ENCODE measurements around the gene HACD4. TPM values are rescaled to one million over a fixed set of nuclear protein-coding genes. Genes with fewer than 3 reads are reported as not detected.

HACD4 gene
- total and polyA plus RNA-seq, 9 of the 15 experiments (the other 6 are each of a cell fraction or from before 2014, with no cell fraction given), result 0.02 TPM; not detected in 8

- no TSS peak for BruUV-seq (replicated peaks)
- DNase-seq (ENCODE audit: extremely low read depth in 1 of 4, low spot score in 3 of 4), result no peak
- Histone ChIP-seq H3K9me3 (replicated peaks; ENCODE audit: control insufficient read depth, insufficient read depth, low read depth, low read length) (no peaks in the 10 kb centered on the region), H3K79me2 (ENCODE audit: control insufficient read depth, insufficient read depth, low read length) (no peaks in the 10 kb centered on the region), H4K20me1 (replicated peaks; ENCODE audit: control insufficient read depth, insufficient read depth, low read length) (no peaks in the 10 kb centered on the region), H3K27ac (ENCODE audit: extremely low read depth, low read depth, low read length) (no peak overlapping the region), H3K9ac (ENCODE audit: insufficient read depth in 1 of 2, low read depth in 2 of 2, low read length in 2 of 2) (no peak overlapping the region), H3K4me2 (ENCODE audit: insufficient read depth, low read length) (no peak overlapping the region), H2AFZ (ENCODE audit: low read depth, low read length) (no peak overlapping the region), H3K4me1 (replicated peaks in 1 of 2; ENCODE audit: control insufficient read depth in 2 of 2, insufficient read depth in 2 of 2, low read length in 2 of 2) (no peaks in the 10 kb centered on the region), H3K4me3 (no peak overlapping the region), H3K9me1 (ENCODE audit: control insufficient read depth, insufficient read depth, low read length) (no peaks in the 10 kb centered on the region), H3K27me3 (ENCODE audit: control insufficient read depth in 2 of 2, insufficient read depth in 2 of 2, low read length in 2 of 2) (no peaks in the 10 kb centered on the region), H3K36me3 (ENCODE audit: control insufficient read depth, insufficient read depth, low read length) (no peaks in the 10 kb centered on the region)
- ChIA-PET POLR2A (no interaction called here), CTCF (ENCODE audit: low intra/inter-chr PET ratio) (no interaction called here)
- WGBS (ENCODE audit: insufficient coverage, low coverage, missing lambda C conversion rate), result no CpG with 5 or more reads among the region's 2 CpGs
- FAIRE-seq, result no peak
- ATAC-seq, result no peak
- intact Hi-C loops (cut with micrococcal nuclease), result no loop called here
- in situ Hi-C loops (cut with MboI), result no loop called here
- TF ChIP-seq RBM17 (IDR thresholded peaks at IDR 0.05; ENCODE audit: borderline replicate concordance, low read depth, low read length) (no peak), STAT5A (IDR thresholded peaks at IDR 0.05; ENCODE audit: borderline replicate concordance, low read length) (no peak), NR2F6 (CRISPR knock-in tag; IDR thresholded peaks at IDR 0.05) (no peak), RFX7 (CRISPR knock-in tag; IDR thresholded peaks at IDR 0.05) (no peak), SMAD2 (IDR thresholded peaks at IDR 0.05; ENCODE audit: low read depth, low read length) (no peak), HNRNPUL1 (IDR thresholded peaks at IDR 0.05; ENCODE audit: low read length) (no peak), HDAC1 (IDR thresholded peaks at IDR 0.05) (no peak), SREBF2 (CRISPR knock-in tag; IDR thresholded peaks at IDR 0.05) (no peak), PCBP2 (IDR thresholded peaks at IDR 0.05; ENCODE audit: low read depth, low read length, poor library complexity, severe bottlenecking) (no peak), NFYB (IDR thresholded peaks at IDR 0.05; ENCODE audit: extremely low read depth, insufficient read length) (no peak), MGA (IDR thresholded peaks at IDR 0.05) (no peak), MED1 (CRISPR knock-in tag; IDR thresholded peaks at IDR 0.05; ENCODE audit: borderline replicate concordance) (no peak)
These were observed 14.5 kb downstream of the HACD4 start for GRCh38 chr9:21016701-21017491.
